ENCODE data around the gene GPN2. TPM values are rescaled to one million over a fixed set of nuclear protein-coding genes. Genes with fewer than 3 reads are reported as not detected.

The GPN2 gene
- total and polyA plus RNA-seq, 9 of the 15 experiments (the other 6 are each of a cell fraction or from before 2014, with no cell fraction given): 9.9 to 58.8 (median 20.4) TPM

GRCh38 chr1:26913754-26914619 lies 23.9 kb upstream of the GPN2 start, which contains the start of gene NR0B2 (continued):
- TF ChIP-seq GABPA (tag; conservative IDR thresholded peaks at IDR 0.05; ENCODE audit: low read depth) (no peak), RHOXF2B (CRISPR knock-in tag; conservative IDR thresholded peaks at IDR 0.05) (no peak), ZNF696 (CRISPR knock-in tag; conservative IDR thresholded peaks at IDR 0.05) (0 out of 2 replicates have a peak, but pooled peaks have one; percentile 41), TAF9B (IDR thresholded peaks at IDR 0.05; ENCODE audit: partially characterized antibody) (no peak), MBD2 (IDR thresholded peaks at IDR 0.05; ENCODE audit: borderline replicate concordance, low read depth) (0 out of 2 replicates have a peak, but pooled peaks have one; percentile 37), CBFA2T2 (conservative IDR thresholded peaks at IDR 0.05) (peak; percentile 44), ZC3H11A (IDR thresholded peaks at IDR 0.05; ENCODE audit: low read depth, low read length) (no peak), CHD2 (IDR thresholded peaks at IDR 0.05; ENCODE audit: low read depth, low read length) (no peak), TGIF2 (CRISPR knock-in tag; IDR thresholded peaks at IDR 0.05) (no peak), KAT8 (IDR thresholded peaks at IDR 0.05; ENCODE audit: low read depth) (no peak), ZNF280B (CRISPR knock-in tag; IDR thresholded peaks at IDR 0.05) (no peak), ZNF324 (CRISPR knock-in tag; IDR thresholded peaks at IDR 0.05) (0 out of 2 replicates have a peak, but pooled peaks have one; percentile 6), NR2F6 (CRISPR knock-in tag; IDR thresholded peaks at IDR 0.05) (no peak), CCAR2 (IDR thresholded peaks at IDR 0.05; ENCODE audit: low read depth, low read length) (no peak), PHB (CRISPR knock-in tag; IDR thresholded peaks at IDR 0.05) (no peak), NELFE (IDR thresholded peaks at IDR 0.05; ENCODE audit: insufficient read depth, insufficient read length) (no peak)
- TF ChIP-seq, protein P1, sequence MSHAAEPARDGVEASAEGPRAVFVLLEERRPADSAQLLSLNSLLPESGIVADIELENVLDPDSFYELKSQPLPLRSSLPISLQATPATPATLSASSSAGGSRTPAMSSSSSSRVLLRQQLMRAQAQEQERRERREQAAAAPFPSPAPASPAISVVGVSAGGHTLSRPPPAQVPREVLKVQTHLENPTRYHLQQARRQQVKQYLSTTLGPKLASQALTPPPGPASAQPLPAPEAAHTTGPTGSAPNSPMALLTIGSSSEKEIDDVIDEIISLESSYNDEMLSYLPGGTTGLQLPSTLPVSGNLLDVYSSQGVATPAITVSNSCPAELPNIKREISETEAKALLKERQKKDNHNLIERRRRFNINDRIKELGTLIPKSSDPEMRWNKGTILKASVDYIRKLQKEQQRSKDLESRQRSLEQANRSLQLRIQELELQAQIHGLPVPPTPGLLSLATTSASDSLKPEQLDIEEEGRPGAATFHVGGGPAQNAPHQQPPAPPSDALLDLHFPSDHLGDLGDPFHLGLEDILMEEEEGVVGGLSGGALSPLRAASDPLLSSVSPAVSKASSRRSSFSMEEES (CRISPR knock-in tag; IDR thresholded peaks at IDR 0.05): no peak
- TF ChIP-seq, protein P2, sequence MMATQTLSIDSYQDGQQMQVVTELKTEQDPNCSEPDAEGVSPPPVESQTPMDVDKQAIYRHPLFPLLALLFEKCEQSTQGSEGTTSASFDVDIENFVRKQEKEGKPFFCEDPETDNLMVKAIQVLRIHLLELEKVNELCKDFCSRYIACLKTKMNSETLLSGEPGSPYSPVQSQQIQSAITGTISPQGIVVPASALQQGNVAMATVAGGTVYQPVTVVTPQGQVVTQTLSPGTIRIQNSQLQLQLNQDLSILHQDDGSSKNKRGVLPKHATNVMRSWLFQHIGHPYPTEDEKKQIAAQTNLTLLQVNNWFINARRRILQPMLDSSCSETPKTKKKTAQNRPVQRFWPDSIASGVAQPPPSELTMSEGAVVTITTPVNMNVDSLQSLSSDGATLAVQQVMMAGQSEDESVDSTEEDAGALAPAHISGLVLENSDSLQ (IDR thresholded peaks at IDR 0.05): no peak
- TF ChIP-seq, protein P3, sequence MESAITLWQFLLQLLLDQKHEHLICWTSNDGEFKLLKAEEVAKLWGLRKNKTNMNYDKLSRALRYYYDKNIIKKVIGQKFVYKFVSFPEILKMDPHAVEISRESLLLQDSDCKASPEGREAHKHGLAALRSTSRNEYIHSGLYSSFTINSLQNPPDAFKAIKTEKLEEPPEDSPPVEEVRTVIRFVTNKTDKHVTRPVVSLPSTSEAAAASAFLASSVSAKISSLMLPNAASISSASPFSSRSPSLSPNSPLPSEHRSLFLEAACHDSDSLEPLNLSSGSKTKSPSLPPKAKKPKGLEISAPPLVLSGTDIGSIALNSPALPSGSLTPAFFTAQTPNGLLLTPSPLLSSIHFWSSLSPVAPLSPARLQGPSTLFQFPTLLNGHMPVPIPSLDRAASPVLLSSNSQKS (CRISPR knock-in tag; IDR thresholded peaks at IDR 0.05): no peak

Data from K562 (cell line).